Body of pancreas (tissue), 4 donors: ENCODE results near the gene LDLRAP1.

ENCODE experiments used
- CTCF ChIP-seq, 7 experiments: fragments of 450-650 bp in 4 of 7; fragments of 200-600 bp in 3 of 7; sonication (generic) in 3 of 7; IDR thresholded peaks; one replicate each; pipeline ENCODE4 v1.5.1; 2016 to 2019; ENCODE audit warnings: antibody characterized with exemption in 7 of 7
- POLR2A ChIP-seq, 3 donors: fragments of 450-650 bp; IDR thresholded peaks; one replicate each; pipeline ENCODE4 v1.6.1; 2016; ENCODE audit warnings: antibody characterized with exemption in 3 of 3, mild to moderate bottlenecking in 2 of 3

GRCh38 chr1:25520446-25521061, 22.9 kb upstream of the LDLRAP1 start:
- peak; percentile 60 to 84 (median 76) for TF ChIP-seq CTCF (IDR thresholded peaks at IDR 0.05)
- no peak for TF ChIP-seq POLR2A (IDR thresholded peaks at IDR 0.05)
